HG03064 (cell line): ENCODE data around the gene SPRY2.

Experiments used
- ATAC-seq: cut with Tn5 transposase; IDR thresholded peaks from one replicate; pipeline ENCODE4 v1.9.1; 2021; ENCODE audit warnings: low read depth; ENCODE audit not compliant: unreplicated experiment

Gene SPRY2

DNA sequence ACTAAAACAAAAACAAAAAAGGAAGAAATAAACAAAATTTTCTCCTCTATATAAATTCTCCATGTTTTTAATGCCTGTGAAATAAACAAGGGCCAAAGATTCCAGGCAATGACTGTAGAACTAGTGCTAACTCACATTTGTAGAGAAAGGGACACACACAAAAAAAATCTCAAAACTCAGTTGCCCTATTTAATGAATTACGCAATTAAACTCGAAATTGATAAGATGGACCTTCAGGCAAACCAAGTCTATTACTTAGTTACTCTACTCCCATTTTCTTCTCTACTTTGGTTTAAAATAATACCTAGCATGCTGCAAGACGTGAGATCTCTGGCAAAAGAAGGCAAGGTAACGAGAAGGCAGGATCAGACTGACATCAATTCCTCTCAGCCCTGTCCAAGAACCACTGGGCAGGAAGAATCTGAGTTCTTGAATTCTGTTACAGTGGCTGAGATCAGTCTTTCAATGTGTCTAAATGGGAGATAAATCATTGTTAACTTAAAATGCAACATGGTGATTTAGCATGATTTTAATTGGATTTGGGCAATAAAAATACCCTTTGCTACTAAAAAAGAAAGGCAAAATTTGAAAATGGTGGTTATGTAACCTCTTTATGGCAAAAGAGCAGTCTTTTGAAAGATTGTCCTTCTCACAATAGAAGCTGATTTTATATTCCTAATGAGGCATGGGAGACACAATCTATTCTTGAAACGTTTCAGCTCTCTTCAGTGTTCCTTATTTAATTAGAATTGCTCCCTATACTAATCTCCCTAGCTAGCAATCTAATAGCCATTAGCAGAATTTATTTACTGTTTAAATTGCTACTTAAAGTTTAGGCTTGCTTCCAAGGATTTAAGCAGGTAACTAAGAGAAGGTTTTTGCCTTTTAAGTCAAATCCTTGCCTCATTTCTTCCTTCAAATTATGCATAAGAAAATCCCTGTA is 25.9 kb downstream of the SPRY2 start:
- ATAC-seq = no peak

DNA sequence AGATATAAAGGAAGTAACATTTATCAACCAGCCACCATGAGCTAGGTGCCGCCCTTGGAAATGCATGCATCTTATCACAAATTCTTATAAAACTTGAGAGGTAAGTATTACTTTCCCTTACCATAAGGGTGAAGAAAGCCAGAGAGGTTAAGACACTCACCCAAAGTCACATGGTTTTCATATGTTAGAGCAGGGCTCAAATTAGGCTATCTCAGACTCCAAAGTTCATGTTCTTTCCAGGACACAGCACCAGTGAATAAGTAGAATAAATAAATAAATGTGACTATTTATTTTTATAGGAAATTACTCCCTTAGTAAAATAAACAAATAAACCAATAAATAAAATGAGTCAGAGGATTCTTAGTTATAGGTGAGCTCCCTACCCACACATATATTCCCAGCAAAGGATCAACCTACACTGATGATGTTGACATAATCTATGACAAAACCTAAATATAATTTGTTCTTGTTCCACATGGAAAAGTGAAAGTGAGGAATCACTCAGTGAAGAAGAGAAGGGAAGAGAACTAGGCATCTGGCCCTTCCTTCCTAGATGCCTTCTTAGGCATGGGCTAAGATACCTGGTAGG is 27.2 kb downstream of the SPRY2 start:
- ATAC-seq = no peak

DNA sequence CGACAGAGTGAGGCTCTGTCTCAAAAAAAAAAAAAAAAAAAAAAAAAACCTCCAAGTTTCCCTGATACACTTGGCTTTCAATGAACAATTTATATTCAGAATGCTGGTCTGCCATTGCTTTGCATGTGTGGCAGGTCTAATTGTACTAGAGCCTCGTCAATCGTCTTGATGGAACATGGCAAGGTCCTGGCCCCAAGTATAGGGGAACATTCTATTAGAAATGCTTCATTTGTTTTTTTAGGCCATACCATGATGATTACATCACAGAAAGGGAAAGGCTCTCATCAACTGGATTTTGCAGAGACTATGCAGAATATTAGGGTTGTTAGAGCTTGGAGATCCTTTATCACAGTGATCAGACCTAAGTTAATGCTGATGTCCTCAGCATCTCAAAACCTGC is 28.0 kb downstream of the SPRY2 start:
- ATAC-seq = no peak

DNA sequence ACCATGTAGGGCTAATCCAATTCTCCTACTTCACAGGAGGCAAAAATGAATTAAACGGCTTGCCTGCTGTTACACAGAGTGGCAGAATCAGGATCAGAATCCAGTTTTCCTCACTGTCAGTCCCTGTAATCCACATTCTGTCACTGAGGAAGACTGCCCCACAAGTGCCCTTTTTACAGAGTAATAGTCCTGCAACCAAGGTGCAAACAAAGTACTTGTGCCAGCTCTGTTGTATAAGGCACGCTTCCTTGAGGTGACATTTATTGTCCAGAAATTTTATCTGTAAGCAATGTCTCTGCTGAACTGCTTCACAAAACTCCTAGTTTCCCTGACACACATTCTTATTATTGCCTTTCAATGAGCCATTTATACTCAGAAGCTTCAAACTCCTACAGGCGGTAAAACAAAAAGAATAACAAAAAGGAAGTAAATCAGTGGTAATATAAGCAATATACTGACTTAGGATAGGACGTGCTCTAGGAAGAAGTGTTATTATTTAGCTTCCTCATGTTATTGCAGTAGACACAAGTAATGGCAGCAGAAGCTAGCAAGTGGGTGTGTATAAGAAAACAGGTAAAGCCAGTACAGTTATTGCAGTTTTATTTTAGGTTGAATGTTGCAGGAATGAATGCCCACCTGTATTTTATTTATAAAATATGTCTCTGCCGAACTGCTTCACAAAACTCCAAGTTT is 28.8 kb downstream of the SPRY2 start:
- no peak for ATAC-seq

DNA sequence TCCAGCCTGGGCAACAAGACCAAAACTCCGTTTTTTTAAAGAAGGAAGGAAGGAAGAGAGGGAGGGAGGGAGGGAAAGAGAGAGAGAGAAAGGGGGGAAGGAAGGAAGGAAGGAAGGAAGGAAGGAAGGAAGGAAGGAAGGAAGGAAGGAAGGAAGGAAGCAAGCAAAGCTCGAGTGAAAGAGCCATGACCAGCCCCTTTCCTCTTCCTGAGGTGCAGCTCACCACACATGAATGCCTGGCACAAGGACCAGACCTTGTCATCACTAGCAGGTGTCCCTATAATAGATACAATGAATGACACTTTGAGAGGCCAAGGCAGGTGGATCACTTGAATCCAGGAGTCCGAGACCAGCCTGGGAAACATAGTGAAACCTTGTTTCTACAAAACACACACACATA is 31.0 kb downstream of the SPRY2 start:
- ATAC-seq = no peak

DNA sequence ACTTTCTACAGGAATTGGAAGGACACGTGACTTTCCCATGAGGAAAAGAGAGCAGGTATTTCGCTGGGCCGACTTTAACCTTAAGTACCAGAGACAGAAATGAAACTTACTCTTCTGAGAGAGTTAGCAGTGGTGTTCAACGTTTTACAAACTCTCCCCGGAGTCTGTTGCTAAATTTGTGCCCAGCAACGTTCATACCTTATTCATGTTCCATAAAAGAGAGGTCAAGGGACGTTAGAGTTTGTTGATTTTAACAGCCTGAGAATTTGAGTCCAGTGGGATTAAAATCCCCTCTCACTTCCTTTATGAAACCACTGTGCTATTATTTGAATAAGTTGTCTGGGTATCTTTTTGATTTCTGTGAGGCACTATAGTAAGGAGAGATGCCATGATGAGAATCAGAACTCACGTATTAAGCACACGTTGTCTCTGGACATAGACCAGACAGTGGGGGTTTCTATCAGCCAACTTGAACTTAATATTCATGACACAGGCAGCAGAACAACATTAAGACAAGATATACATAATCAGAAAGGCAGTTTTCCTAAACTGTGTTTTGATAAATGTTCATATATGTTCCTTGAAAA is 33.4 kb downstream of the SPRY2 start:
- no peak for ATAC-seq

DNA sequence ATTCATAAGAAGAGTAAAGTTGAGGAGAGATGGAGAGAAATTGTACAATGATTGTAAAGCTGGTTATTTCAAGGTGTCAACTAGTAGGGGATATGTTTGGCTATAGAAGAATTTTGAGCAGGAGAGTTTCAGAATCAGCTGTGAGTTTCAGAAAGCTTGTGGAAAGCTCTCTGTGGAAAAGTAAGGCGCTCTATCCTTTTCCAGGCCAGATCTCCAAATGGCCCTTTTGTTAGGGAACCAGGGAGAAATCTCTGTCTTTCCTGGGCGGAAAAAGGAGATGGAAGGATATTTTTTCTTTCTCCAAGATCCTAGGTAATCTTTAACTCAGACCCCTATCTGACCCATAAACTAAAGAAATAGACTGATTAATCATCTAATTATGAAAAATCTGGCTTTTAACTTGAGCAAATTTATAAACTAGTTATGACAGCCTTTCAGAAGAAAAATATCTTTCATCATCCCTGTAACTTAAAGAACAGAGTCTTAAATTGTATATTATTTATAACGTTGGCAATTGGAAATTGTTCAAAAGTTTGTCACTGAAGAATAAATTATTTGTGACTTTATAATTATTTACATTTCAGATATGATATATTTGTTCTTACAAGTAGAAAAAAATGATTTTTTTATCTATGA is 34.5 kb downstream of the SPRY2 start:
- no peak for ATAC-seq

DNA sequence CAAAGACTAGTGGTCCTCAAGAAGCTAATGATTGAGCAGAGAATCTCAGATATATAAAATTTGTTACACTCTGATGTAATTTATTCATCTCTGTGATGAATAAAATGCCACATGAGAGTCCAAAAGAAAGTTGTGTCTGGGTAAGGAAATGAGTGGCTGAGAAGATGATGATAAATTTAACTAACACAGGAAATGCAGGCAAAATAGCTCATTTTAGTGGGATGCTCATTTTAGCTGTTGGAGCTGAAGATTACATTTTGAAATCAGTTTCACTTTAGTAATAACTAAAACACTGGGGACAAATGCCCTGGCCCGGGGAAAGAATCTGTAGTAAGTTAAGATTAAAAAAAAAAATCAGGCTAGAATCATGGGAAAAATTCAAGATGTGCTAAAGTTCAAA is 35.2 kb downstream of the SPRY2 start:
- ATAC-seq = no peak

DNA sequence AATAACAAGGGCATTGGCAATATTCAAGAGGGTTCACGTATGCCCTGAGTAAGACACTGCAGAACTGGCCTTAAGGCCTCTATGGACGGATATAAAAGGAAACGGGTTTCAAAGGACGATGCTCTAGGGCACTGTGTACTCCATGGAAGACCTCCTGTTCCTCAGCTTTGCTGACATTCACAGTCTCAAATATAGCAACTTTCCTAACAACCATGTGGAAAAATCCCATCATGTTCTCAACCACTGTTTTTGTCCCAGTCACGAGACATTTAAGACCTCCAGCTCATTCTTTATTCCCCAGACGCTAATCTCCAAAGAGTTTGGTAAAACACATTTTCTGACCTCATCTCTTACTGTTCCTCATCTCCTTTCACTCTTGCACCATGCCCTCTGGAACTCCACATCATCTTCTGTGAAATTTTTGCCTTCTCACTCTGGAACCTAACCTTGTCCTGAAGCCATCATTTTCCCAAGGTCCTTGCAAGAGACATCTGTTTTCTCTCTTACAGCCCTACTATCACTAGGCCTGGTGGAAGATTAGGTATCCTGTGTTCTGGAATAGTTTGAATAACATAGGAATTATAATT is 37.6 kb downstream of the SPRY2 start:
- no peak for ATAC-seq

DNA sequence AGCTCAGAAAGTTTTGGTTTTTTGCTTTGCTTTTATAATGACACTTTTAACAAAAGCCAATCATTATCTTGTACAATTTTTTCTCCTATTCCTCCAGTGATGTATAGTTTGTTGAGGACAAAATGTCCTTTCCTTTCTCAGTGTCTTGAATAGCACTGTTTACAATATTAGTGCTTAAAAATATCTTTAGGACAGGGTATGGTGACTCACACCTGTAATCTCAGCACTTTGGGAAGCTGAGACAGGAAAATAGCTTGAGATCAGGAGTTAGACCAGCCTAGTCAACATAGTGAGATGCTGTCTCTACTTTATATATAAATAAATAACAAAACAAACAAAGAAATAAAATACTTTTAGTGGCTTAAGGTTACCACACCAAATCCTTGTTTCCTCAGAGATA is 41.9 kb downstream of the SPRY2 start:
- no peak for ATAC-seq

DNA sequence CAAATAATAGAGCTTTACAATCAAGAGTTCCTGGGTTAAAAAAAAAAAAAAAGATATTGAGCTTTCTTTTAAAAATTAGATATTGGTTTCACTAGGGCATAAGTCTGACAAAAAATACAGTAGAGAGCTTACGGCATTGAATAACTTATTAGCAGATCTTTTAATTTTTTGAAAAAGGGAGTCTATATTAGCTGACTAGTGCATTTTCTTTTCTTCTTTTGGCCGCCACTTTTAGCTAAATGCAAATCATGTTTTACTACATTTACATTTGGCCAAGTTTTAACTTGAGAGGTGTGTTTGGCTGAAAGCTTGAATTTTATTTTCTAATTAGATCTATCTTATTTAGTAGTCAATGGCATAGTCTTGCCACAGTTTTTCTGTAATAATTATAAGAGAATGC is 43.4 kb downstream of the SPRY2 start:
- no peak for ATAC-seq

DNA sequence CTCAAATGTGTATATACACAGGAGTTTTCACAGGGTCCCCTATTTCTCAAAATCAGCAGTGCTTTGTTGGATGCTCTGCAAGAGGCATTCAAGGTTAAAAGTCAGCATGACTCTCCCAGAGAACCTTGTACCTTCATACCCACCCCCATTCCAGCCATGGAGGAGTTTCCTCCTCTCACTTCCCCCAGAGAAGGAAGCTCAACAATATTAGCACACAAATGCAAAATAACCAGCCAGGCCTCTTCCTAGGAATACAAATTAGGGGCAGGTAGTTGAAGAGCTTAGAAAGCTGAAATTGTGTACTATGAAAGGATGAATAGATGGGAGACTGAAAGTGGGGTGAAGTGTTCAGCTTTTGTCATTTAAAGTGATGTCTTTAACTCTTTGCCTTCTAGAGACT is 43.8 kb downstream of the SPRY2 start:
- no peak for ATAC-seq

DNA sequence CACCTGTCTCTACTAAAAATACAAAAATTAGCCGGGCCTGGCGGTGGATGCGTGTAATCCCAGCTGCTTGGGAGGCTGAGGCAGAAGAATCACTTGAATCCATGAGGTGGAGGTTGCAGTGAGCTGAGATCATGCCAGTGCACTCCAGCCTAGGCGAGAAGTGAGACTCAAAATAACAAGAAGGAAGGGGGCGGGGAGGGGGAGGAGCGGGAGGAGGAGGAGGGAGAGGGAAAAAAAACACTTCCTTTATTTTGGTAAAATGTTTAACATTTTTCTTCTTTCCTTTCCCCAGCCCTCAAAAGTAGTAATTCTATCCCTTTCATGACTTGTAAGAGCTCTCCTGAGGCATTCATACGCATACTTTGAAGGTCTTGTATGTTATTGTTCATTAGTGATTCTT is 44.3 kb downstream of the SPRY2 start:
- no peak for ATAC-seq

DNA sequence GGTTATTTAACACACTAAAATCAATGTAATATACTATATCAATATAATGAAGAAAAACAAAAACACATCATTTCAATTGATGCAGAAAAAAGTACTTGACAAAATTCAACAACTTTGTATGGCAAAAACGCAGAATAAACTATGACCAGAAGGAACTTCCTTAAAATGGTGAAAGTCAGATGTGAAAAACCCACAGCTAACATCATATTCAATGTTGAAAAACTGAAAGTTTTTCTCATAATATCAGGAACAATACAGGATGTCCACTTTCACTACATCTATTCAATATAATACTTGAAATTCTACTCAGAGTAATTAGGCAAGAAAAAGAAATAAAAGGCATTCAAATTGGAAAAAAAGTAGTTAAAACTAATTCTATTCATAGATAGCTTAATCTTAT is 50.3 kb downstream of the SPRY2 start:
- no peak for ATAC-seq
